ES-I3 (cell line): ENCODE measurements around the gene NFIA.

Experiments used
- H3K36me3 ChIP-seq: 2 replicates; pipeline ENCODE4 v1.6.1; 2013; ENCODE audit warnings: mild to moderate bottlenecking, low read length, control low read depth, moderate library complexity; ENCODE audit not compliant: insufficient read depth
- H3K4me1 ChIP-seq: 2 replicates; pipeline ENCODE4 v1.6.1; 2013; ENCODE audit warnings: mild to moderate bottlenecking, control low read depth, low read length; ENCODE audit not compliant: insufficient read depth
- H3K9ac ChIP-seq: 2 replicates; pipeline ENCODE4 v1.6.1; 2013; ENCODE audit warnings: low read depth, mild to moderate bottlenecking, low read length, moderate library complexity
- H3K9me3 ChIP-seq: 2 replicates; pipeline ENCODE4 v1.6.1; 2013; ENCODE audit warnings: mild to moderate bottlenecking, low read length, moderate library complexity; ENCODE audit not compliant: control insufficient read depth, insufficient read depth

Gene NFIA

GRCh38 chr1:61131716-61132115 is 49.4 kb downstream of the NFIA start:
- Histone ChIP-seq H3K9ac (no peak overlapping the region), H3K4me1 (no peaks in the 10 kb centered on the region), H3K9me3 (no peaks in the 10 kb centered on the region), H3K36me3 (no peaks in the 10 kb centered on the region)

DNA sequence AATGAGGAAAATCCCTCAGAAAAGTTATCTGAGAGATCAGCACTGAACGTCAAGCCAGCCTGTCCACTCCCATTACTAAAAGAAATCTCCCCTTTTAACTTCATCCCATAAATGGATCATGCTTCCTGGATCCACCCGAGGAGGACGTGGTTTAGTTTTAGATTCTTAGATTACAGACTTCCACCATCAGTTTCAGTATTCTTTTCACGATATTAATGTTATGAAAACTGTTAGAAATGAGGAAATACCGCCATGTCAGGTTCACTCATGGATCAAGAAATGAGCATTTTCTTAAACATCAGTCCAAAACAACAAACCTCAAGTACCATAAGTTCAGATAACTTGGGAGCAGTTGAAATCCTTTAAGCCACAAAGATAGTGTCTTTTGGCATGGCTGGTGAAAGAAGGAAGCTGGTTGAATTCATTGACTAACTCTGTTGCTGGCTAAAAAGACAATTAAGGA is 49.8 kb downstream of the NFIA start:
- Histone ChIP-seq H3K9me3 (no peaks in the 10 kb centered on the region), H3K9ac (no peak overlapping the region), H3K4me1 (no peaks in the 10 kb centered on the region), H3K36me3 (no peaks in the 10 kb centered on the region)

DNA sequence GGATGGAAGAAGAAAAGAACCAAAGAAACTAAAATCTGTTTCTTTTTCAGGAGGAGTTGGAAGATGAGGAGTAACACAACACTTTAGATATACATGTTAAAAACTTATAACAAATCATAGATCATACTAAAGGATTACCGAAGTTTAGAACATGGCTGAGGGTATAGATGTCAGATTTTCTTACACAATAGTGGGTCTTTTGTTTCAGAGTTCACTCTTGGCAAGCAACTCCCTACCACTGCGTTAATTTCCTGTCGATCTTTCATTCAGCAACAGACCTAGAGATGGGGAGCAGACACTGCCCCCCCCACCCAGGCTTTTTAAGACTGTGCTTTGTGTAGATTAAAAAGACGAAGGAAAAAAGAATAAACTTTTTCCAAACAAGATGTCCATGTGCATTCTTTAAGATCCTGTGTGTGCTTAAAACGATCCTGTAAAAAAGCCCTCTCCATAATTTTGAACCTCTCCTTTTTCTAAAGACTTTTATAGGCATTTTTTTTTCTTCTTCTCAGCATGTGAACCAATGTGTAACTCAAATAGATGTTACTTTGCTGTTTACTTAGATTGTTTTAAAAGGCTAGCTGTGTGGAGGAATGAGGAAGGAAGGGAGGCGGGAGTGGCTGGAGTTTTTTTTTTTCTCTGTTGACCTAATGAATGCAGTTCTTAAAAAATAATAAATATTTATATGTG is 50.4 kb downstream of the NFIA start:
- H3K9me3 ChIP-seq = no peaks in the 10 kb centered on the region
- no peaks in the 10 kb centered on the region for H3K36me3 ChIP-seq
- no peaks in the 10 kb centered on the region for H3K4me1 ChIP-seq
- no peak overlapping the region for H3K9ac ChIP-seq

DNA sequence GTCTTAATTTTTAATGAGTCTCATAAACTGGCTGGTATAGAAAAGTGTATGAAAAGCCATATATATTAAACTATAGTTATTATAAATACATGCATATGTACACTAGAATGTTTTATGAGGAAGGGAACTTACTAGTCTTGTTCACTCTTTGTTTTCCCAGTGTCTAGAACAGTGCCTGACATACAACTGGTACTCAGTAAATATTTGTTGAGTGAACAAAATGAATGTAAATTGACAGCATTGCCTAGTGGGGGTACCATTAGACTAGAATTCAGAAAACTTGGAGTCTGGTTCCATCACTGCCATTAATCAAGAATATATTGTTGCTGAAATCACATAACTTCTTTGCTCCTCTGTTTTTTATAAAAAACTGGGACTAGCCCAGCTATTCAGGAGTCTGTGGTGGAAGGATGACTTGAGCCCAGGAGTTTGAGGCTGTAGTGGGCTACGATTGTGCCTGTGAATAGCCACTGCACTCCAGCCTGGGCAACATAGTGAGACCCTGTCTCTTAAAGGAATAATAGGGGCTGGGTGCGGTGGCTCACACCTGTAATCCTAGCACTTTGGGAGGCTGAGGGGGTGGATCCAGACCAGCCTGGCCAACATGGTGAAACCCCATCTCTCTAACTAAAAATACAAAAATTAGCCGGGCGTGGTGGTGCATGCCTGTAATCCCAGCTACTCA is 51.1 kb downstream of the NFIA start:
- no peaks in the 10 kb centered on the region for H3K4me1 ChIP-seq
- no peaks in the 10 kb centered on the region for H3K9me3 ChIP-seq
- no peaks in the 10 kb centered on the region for H3K36me3 ChIP-seq
- no peak overlapping the region for H3K9ac ChIP-seq

- no peaks in the 10 kb centered on the region for H3K4me1 ChIP-seq
- no peak overlapping the region for H3K9ac ChIP-seq
- H3K9me3 ChIP-seq = no peaks in the 10 kb centered on the region
- H3K36me3 ChIP-seq = no peaks in the 10 kb centered on the region
Observed at GRCh38 chr1:61135291-61135690, 52.9 kb downstream of the NFIA start.

DNA sequence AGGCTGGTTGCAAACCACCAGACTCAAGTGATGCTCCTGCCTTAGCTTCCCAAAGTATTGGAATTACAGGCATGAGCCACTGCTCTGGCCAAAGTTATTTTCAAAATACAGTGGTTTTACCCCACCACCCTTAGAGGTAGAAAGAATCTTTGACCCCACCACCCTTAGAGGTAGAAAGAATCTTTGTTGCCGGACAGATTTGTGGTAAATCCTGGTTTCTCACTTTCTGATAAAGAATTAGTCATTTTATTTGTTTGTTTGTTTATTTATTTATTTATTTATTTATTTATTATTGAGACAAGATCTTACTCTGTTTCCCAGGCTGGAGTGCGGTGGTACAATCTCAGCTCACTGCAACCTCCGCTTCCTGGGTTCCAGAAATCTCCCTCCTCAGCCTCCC is 55.9 kb downstream of the NFIA start:
- H3K9me3 ChIP-seq = no peaks in the 10 kb centered on the region
- peaks cover 17% of the 10 kb centered on the region for H3K4me1 ChIP-seq
- no peak overlapping the region for H3K9ac ChIP-seq
- no peaks in the 10 kb centered on the region for H3K36me3 ChIP-seq

DNA sequence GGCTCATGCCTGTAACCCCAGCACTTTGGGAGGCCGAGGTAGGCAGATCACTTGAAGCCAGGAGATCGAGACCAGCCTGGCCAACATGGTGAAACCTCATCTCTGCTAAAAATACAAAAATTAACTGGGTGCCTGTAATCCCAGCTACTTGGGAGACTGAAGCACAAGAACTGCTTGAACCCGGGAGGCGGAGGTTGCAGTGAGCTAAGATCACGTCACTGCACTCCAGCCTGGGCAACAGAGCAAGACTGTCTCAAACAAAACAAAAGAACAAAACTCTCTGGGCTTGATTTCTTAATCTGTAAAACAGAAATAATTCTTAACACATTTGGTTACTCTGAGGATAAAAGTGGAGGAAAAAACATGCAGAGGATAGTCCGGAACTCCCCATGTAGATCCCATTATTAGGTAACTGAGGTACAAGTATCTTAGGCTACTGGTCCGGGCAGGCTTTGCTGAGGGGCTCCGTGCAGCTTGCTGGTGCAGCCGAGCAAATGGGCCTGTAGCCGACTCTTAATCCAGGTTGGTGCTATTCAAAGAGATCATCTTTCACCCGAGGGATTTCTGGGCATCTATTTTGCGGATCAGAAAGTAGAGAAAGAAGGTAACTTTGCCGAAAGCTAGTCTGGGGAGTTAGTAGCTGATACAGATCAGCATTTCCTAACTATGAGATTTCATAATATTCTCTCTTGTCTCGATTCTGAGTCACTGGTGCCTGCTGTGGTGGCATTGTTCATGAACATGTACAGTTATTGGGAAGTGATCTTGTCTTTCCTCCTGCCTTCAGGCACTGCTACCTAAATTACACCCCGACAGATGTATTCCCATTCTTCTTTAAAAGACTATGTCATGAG is 56.8 kb downstream of the NFIA start:
- Histone ChIP-seq H3K4me1 (peaks cover 17% of the 10 kb centered on the region), H3K36me3 (no peaks in the 10 kb centered on the region), H3K9me3 (no peaks in the 10 kb centered on the region), H3K9ac (no peak overlapping the region)

DNA sequence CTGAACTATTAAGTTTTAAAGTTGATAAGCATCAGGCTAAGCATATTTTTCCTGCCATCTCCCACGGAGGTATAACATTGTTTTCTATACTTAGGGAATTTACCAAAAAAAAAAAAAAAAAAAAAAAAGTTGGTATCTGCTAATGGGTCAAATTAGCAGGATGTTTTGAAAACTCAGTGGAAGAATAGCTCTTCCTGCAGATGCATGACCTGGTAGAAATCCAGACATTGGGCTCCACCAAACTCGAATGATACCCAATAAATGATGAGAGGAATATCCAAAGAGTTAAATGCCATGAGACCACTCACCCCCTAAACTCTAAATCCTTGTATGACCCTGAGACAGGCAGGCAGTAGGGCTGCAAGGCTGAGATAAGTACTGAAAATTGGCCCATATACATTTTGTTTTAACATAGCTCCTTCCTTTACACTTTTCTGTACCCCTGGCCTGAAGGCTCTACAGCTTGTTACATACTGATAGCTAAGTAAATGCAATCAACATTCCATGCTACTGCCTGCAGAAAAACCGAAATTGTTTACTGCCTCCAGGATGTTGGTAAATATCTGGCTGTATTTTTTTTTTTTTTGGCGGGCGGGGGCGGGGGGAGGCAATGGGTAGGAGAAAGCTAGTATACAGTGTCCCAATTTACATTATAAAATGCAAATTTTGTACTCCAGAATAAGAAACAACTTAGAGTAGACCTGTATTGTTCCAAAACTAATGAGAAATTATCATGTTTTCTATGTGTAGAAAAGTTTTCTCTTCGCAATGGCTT is 57.6 kb downstream of the NFIA start:
- Histone ChIP-seq H3K4me1 (peaks cover 17% of the 10 kb centered on the region), H3K9me3 (no peaks in the 10 kb centered on the region), H3K36me3 (no peaks in the 10 kb centered on the region), H3K9ac (no peak overlapping the region)

DNA sequence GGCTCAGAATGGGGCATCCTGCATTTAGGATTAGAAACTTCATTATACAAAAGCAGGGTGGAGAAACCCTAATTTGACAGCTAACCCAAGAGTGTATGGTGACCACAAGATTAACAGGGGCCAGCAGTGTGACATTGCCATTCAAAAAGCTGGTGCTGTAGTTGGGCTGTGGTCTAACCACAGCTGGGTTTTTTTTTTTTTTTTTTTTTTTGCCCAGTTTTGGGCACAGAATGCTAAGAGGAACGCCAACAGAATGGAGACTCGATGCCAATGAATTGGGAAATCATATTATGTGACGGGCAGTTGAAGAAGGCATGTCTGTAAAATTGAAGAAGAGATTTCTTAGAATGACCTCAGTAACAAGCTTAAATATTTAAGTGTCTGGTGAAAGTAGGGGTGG is 58.4 kb downstream of the NFIA start:
- no peaks in the 10 kb centered on the region for H3K9me3 ChIP-seq
- no peaks in the 10 kb centered on the region for H3K36me3 ChIP-seq
- H3K9ac ChIP-seq = no peak overlapping the region
- peaks cover 17% of the 10 kb centered on the region for H3K4me1 ChIP-seq

DNA sequence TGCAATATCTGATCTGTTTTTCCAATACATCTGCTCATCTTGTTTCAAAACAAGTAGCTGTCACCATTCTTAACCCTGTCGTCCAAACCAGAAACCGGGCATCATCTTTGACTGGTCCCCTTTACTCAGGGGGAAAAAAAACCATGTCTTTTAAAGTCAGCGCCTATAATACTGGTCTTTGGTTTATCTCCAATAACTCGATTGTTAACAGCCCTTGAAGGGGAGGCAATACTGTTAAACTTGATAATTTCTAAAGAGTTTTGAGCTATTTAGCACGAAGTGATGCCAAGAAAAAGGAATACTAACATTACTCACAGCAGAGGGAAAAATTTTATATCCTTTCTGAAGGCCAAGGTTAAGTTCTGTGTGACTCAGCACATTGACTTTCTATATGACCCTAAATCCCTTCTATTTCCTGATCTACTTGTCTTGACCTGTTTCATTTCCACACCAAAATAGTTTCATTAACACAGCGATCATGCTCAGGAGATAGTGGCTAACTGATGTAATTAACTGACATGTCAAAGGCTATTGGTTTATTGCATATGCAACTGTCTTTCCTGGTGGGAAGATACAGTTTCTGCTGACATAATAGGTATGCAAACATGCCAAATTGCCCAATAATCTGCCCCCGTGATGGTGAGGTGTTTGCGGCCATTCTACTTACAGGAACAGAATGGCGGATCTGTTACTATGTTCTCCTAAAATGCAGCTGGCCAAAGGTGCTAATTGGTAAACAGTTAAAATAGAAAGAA is 59.1 kb downstream of the NFIA start:
- no peaks in the 10 kb centered on the region for H3K36me3 ChIP-seq
- H3K9ac ChIP-seq = no peak overlapping the region
- H3K4me1 ChIP-seq = peaks cover 17% of the 10 kb centered on the region
- H3K9me3 ChIP-seq = no peaks in the 10 kb centered on the region

GRCh38 chr1:61142043-61142440 is 59.7 kb downstream of the NFIA start:
- Histone ChIP-seq H3K36me3 (no peaks in the 10 kb centered on the region), H3K4me1 (peaks cover 17% of the 10 kb centered on the region), H3K9ac (no peak overlapping the region), H3K9me3 (no peaks in the 10 kb centered on the region)

- Histone ChIP-seq H3K4me1 (peaks cover 17% of the 10 kb centered on the region), H3K36me3 (no peaks in the 10 kb centered on the region), H3K9me3 (no peaks in the 10 kb centered on the region), H3K9ac (no peak overlapping the region)
Observed at GRCh38 chr1:61142726-61143500, 60.6 kb downstream of the NFIA start.

DNA sequence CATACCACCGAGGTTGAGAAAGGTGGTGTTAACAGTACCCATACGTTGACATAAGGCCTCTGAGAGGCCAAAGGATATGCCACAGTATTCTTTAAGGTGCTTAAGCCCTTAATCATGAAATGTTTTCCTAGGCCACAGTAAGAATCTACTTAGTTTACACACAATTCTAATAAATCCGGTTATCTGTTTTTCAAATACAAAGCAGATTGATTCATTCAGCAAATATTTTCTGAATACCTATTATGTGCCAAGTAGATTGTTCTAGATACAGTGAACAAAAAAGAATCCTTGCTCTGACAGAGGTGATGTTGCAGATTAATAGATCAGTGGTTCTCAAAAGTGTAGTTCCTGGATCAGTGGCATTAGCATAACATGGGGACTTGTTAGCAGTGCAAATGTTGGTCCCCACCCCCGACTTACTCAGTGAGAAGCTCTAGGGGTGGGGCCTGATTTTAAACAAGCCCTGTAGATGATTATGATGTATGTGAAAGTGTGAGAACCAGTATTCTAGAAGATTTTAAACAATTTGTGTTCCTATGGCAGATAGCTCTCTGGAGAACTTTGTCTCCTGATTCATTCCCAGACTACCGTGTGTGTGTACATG is 61.6 kb downstream of the NFIA start:
- Histone ChIP-seq H3K9ac (no peak overlapping the region), H3K9me3 (no peaks in the 10 kb centered on the region), H3K36me3 (no peaks in the 10 kb centered on the region), H3K4me1 (peaks cover 17% of the 10 kb centered on the region)
